H1 (cell line): Measurements from ENCODE around the gene PRKCD. TPM values are rescaled to one million over a fixed set of nuclear protein-coding genes. Genes with fewer than 3 reads are reported as not detected.

Experiments
- CTCF ChIA-PET: fragments of 300-600 bp; sonication (Branson Sonifier 250); formaldehyde crosslinking; loops from one replicate; lab custom pipeline; 2021; ENCODE audit not compliant: partially characterized antibody; lab: Charles Lee
- POLR2A ChIA-PET: fragments of 300-600 bp; sonication (Branson Sonifier 250); formaldehyde crosslinking; loops from one replicate; lab custom pipeline; 2021; ENCODE audit warnings: inconsistent platforms; ENCODE audit not compliant: partially characterized antibody; lab: Charles Lee
- DNase-seq, 2 experiments: peaks; one replicate each; pipeline versions ENCODE4 v3.0.0 to v3.0.0-alpha.2; 2010 to 2022; ENCODE audit warnings: low spot score in 2 of 2, low read depth in 1 of 2, mixed read lengths in 1 of 2
- FAIRE-seq: peaks from 2 replicates; lab custom pipeline; 2011; peaks lifted over from hg19 to GRCh38; lab: Jason Lieb, UNC
- H2AFZ ChIP-seq: 2 replicates; pipeline ENCODE4 v1.8.1; 2012; ENCODE audit warnings: low read length, inconsistent platforms
- H2AK5ac ChIP-seq: 2 replicates; pipeline ENCODE4 v1.6.1; 2013; ENCODE audit warnings: low read depth, low read length
- H2BK120ac ChIP-seq: replicated peaks from 2 replicates; pipeline ENCODE3; 2013; ENCODE audit warnings: low read depth, low read length, inconsistent platforms
- H2BK12ac ChIP-seq: 2 replicates; pipeline ENCODE4 v1.6.1; 2013; ENCODE audit warnings: low read depth, low read length
- H2BK15ac ChIP-seq: 2 replicates; pipeline ENCODE4 v1.6.1; 2013; ENCODE audit warnings: low read length
- H2BK20ac ChIP-seq: 2 replicates; pipeline ENCODE4 v1.6.1; 2013; ENCODE audit warnings: low read length
- H2BK5ac ChIP-seq: 2 replicates; pipeline ENCODE4 v1.6.1; 2013; ENCODE audit warnings: low read depth, low read length
- H3K14ac ChIP-seq: 2 replicates; pipeline ENCODE4 v1.6.1; 2013; ENCODE audit warnings: inconsistent platforms; ENCODE audit not compliant: insufficient read length
- H3K18ac ChIP-seq: 2 replicates; pipeline ENCODE4 v1.6.1; 2013; ENCODE audit warnings: low read length; ENCODE audit errors: extremely low read depth
- H3K23ac ChIP-seq: 2 replicates; pipeline ENCODE4 v1.6.1; 2013; ENCODE audit warnings: inconsistent platforms; ENCODE audit not compliant: insufficient read length
- H3K23me2 ChIP-seq: 2 replicates; pipeline ENCODE4 v1.6.1; 2013; ENCODE audit warnings: low read depth, low read length
- H3K27ac ChIP-seq: 2 replicates; pipeline ENCODE4 v1.6.1; 2011; ENCODE audit warnings: low read depth, low read length, inconsistent platforms
- H3K27me3 ChIP-seq, 4 experiments: replicated peaks in 1 of 4; 1 replicate in 1 of 4; 2 replicates in 3 of 4; pipeline versions ENCODE4 v1.6.1 to v1.8.1; 2011 to 2013; ENCODE audit warnings: low read length in 3 of 4, mild to moderate bottlenecking in 3 of 4, inconsistent platforms in 2 of 4, mixed read lengths in 2 of 4, moderate library complexity in 1 of 4; ENCODE audit not compliant: control insufficient read depth in 3 of 4, insufficient read depth in 3 of 4; ENCODE audit errors: extremely low read depth in 1 of 4
- H3K36me3 ChIP-seq, 4 experiments: 2 replicates each; pipeline versions ENCODE4 v1.6.1 to v1.8.1; 2011 to 2013; ENCODE audit warnings: mild to moderate bottlenecking in 4 of 4, low read length in 3 of 4, moderate library complexity in 2 of 4, control low read depth in 1 of 4, inconsistent platforms in 1 of 4; ENCODE audit not compliant: insufficient read depth in 4 of 4, control insufficient read depth in 2 of 4
- H3K4ac ChIP-seq: replicated peaks from 2 replicates; pipeline ENCODE3; 2013; ENCODE audit warnings: low read length, low read depth, mixed read lengths, inconsistent platforms; ENCODE audit not compliant: insufficient read length
- H3K4me1 ChIP-seq, 4 experiments: replicated peaks in 1 of 4; 1 replicate in 1 of 4; 2 replicates in 3 of 4; pipeline versions ENCODE4 v1.6.1 to v1.8.1; 2011 to 2013; ENCODE audit warnings: low read length in 3 of 4, inconsistent platforms in 2 of 4, mixed read lengths in 1 of 4; ENCODE audit not compliant: insufficient read depth in 4 of 4, control insufficient read depth in 3 of 4
- H3K4me2 ChIP-seq, 2 experiments: 2 replicates each; pipeline versions ENCODE4 v1.6.1 to v1.8.1; 2011 to 2013; ENCODE audit warnings: low read depth in 2 of 2, low read length in 2 of 2, control low read depth in 1 of 2, inconsistent platforms in 1 of 2, mild to moderate bottlenecking in 1 of 2; ENCODE audit not compliant: insufficient read depth in 1 of 2
- H3K4me3 ChIP-seq, 4 experiments: fragments of 200-600, 300-600 bp in 1 of 4; sonication (generic), shearing (Covaris generic), sonication (Bioruptor Twin) in 1 of 4; 2 replicates each; pipeline versions ENCODE4 v1.5.1 to v1.8.1; 2011 to 2016; ENCODE audit warnings: low read length in 4 of 4, low read depth in 3 of 4, control low read depth in 2 of 4, inconsistent platforms in 2 of 4, mild to moderate bottlenecking in 2 of 4, mixed read lengths in 1 of 4, moderate library complexity in 1 of 4; ENCODE audit not compliant: insufficient read depth in 2 of 4; ENCODE audit errors: extremely low read depth in 1 of 4
- H3K56ac ChIP-seq: replicated peaks from 2 replicates; pipeline ENCODE3; 2013; ENCODE audit warnings: low read depth, mild to moderate bottlenecking, mixed read lengths, low read length, inconsistent platforms; ENCODE audit not compliant: insufficient read length
- H3K79me1 ChIP-seq: 2 replicates; pipeline ENCODE4 v1.6.1; 2013; ENCODE audit warnings: low read depth, low read length, control low read depth
- H3K79me2 ChIP-seq, 2 experiments: 2 replicates each; pipeline versions ENCODE4 v1.6.1 to v1.8.1; 2012 to 2013; ENCODE audit warnings: low read length in 2 of 2, mild to moderate bottlenecking in 2 of 2, inconsistent platforms in 1 of 2; ENCODE audit not compliant: insufficient read depth in 2 of 2, control insufficient read depth in 1 of 2
- H3K9ac ChIP-seq, 4 experiments: replicated peaks in 1 of 4; 1 replicate in 1 of 4; 2 replicates in 3 of 4; pipeline versions ENCODE4 v1.6.1 to v1.8.1; 2011 to 2013; ENCODE audit warnings: low read depth in 3 of 4, low read length in 3 of 4, control low read depth in 2 of 4, mild to moderate bottlenecking in 2 of 4, moderate library complexity in 2 of 4, inconsistent platforms in 1 of 4; ENCODE audit errors: extremely low read depth in 1 of 4
- H3K9me3 ChIP-seq, 2 experiments: 2 replicates each; pipeline versions ENCODE4 v1.6.1 to v1.8.1; 2012 to 2013; ENCODE audit warnings: mild to moderate bottlenecking in 2 of 2, moderate library complexity in 2 of 2, control low read depth in 1 of 2, inconsistent platforms in 1 of 2, low read depth in 1 of 2, low read length in 1 of 2, mixed read lengths in 1 of 2; ENCODE audit not compliant: insufficient read depth in 2 of 2
- H4K20me1 ChIP-seq, 2 experiments: replicated peaks in 1 of 2; 2 replicates each; pipeline versions ENCODE3 to v1.8.1; 2011 to 2013; ENCODE audit warnings: inconsistent platforms in 2 of 2, low read length in 2 of 2, mild to moderate bottlenecking in 1 of 2; ENCODE audit not compliant: insufficient read depth in 2 of 2, control insufficient read depth in 1 of 2
- H4K5ac ChIP-seq: 2 replicates; pipeline ENCODE4 v1.6.1; 2013; ENCODE audit warnings: low read length, low read depth, mixed read lengths, inconsistent platforms; ENCODE audit not compliant: insufficient read length
- H4K8ac ChIP-seq: 2 replicates; pipeline ENCODE4 v1.8.0; 2013; ENCODE audit warnings: mild to moderate bottlenecking, moderate library complexity, low read length, inconsistent platforms; ENCODE audit not compliant: insufficient read depth; ENCODE audit errors: extremely low read depth
- H4K91ac ChIP-seq: replicated peaks from 2 replicates; pipeline ENCODE3; 2013; ENCODE audit warnings: low read length, mixed read lengths, inconsistent platforms; ENCODE audit not compliant: insufficient read length
- CBX8 ChIP-seq: fragments of 300-800, 300-1000 bp; sonication (generic); IDR thresholded peaks from 2 replicates; pipeline ENCODE4 v1.7.1; 2016; ENCODE audit warnings: low read depth, low read length, borderline replicate concordance
- EP300 ChIP-seq, 2 experiments: IDR thresholded peaks; 1 replicate in 1 of 2; 2 replicates in 1 of 2; pipeline ENCODE4 v1.6.1; 2011 to 2012; ENCODE audit warnings: low read depth in 2 of 2, low read length in 2 of 2, mild to moderate bottlenecking in 2 of 2, borderline replicate concordance in 1 of 2, inconsistent platforms in 1 of 2, moderate library complexity in 1 of 2
- HDAC2 ChIP-seq, 2 experiments: fragments of 300-600 bp in 1 of 2; sonication (generic) in 1 of 2; IDR thresholded peaks; 2 replicates each; pipeline ENCODE4 v1.6.1; 2011 to 2012; ENCODE audit warnings: low read depth in 2 of 2, low read length in 2 of 2, mild to moderate bottlenecking in 2 of 2, moderate library complexity in 2 of 2, borderline replicate concordance in 1 of 2, inconsistent platforms in 1 of 2
- HDAC6 ChIP-seq: IDR thresholded peaks from one replicate; pipeline ENCODE4 v1.7.1; 2012; ENCODE audit warnings: low read depth, mild to moderate bottlenecking, inconsistent platforms, low read length, moderate library complexity
- SIX5 ChIP-seq: IDR thresholded peaks from 2 replicates; pipeline ENCODE4 v1.6.1; 2011; ENCODE audit warnings: mild to moderate bottlenecking, low read depth, low read length
- YY1 ChIP-seq: IDR thresholded peaks from 2 replicates; pipeline ENCODE4 v1.6.1; 2011; ENCODE audit warnings: low read depth, mild to moderate bottlenecking, low read length
- ZNF274 ChIP-seq: IDR thresholded peaks from 2 replicates; pipeline ENCODE4 v1.7.0; 2012; ENCODE audit warnings: low read length, borderline replicate concordance; ENCODE audit errors: extremely low read depth
- WGBS, 2 experiments: shearing (Covaris generic) in 1 of 2; methylation state at CpG; one replicate each; pipeline versions ENCODE4 v1.1.6 to v1.1.7; 2013 to 2015; ENCODE audit warnings: low lambda C conversion rate in 2 of 2, mixed read lengths in 2 of 2, inconsistent platforms in 1 of 2, low coverage in 1 of 2, missing lambda C conversion rate in 1 of 2; ENCODE audit not compliant: insufficient replicate concordance in 2 of 2, insufficient coverage in 1 of 2, insufficient read length in 1 of 2; ENCODE audit errors: extremely low coverage in 1 of 2, missing lambda C conversion rate in 1 of 2; 5-methylcytosine and 5-hydroxymethylcytosine counted together
- polyA plus RNA-seq, 7 experiments: library from polyadenylated mRNA; depleted of rRNA in 3 of 7; stranded (reverse) in 5 of 7; unstranded in 2 of 7; fragments of >200 nt in 5 of 7; fragments of 200-250 nt in 2 of 7; gene quantifications; 1 replicate in 5 of 7; 2 replicates in 1 of 7; 4 replicates in 1 of 7; pipeline versions ENCODE4 v1.2.1 to v1.2.3, GENCODE V29; 2011 to 2013; ENCODE audit warnings: missing spikeins in 2 of 7, mixed read lengths in 2 of 7
- total RNA-seq: library from RNA; stranded (reverse); fragmentation: NEBNext Ultra II Directional; extraction: Animal tissue kit (Norgen Biotek cat#: 25700); gene quantifications from 2 replicates; pipeline ENCODE4 v1.2.1, GENCODE V29; 2021

The PRKCD gene
- total and polyA plus RNA-seq, 2 of the 8 experiments (the other 6 are each of a cell fraction or from before 2014, with no cell fraction given): 22.6 to 23.9 TPM

DNA sequence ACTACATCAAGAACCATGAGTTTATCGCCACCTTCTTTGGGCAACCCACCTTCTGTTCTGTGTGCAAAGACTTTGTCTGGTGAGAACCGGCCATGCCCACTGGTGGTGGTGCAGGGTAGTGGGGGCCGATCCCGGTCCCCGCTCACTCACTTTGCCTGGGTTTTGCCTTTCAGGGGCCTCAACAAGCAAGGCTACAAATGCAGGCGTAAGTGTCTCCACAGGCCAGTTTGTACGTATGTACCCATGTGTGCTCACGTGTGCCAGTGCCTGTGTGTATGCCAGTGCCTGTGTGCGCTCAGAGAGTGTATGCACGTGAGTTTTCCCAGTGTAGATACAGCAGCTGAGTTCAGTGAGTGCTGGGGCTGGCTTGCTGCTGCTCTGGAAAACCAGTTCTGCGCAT is 20.5 kb downstream of the PRKCD start:
- no peak overlapping the region for H4K8ac ChIP-seq
- H4K5ac ChIP-seq: no peak overlapping the region
- H3K36me3 ChIP-seq: peaks cover 0 to 8% (median 2%) of the 10 kb centered on the region in 4 experiments; a peak in 4 of 8 replicates
- H3K79me2 ChIP-seq: no peaks in the 10 kb centered on the region
- no peak overlapping the region for H2BK5ac ChIP-seq
- no peak overlapping the region for H3K4me3 ChIP-seq
- no peak overlapping the region for H2BK120ac ChIP-seq
- POLR2A ChIA-PET: interaction anchor here (1.1 kb wide), 1 partner anchor 9 kb away, joined by 3 read pairs; no protein-coding TSS in a partner anchor
- TF ChIP-seq ZNF274: no peak
- no peak for TF ChIP-seq EP300 (IDR thresholded peaks at IDR 0.05; ENCODE audit: borderline replicate concordance in 1 of 2, low read depth in 2 of 2, low read length in 2 of 2)
- TF ChIP-seq CBX8: no peak
- no peak for TF ChIP-seq HDAC2 (IDR thresholded peaks at IDR 0.05; ENCODE audit: borderline replicate concordance in 1 of 2, low read depth in 2 of 2, low read length in 2 of 2)
- no peak for TF ChIP-seq YY1
- TF ChIP-seq HDAC6: no peak
- TF ChIP-seq SIX5: no peak
- H3K14ac ChIP-seq: no peak overlapping the region
- CTCF ChIA-PET: interaction anchor here (0.6 to 3.3 kb wide), 11 partner anchors 13 to 441 kb away, joined by 3 to 11 read pairs (median 4); no protein-coding TSS in a partner anchor
- WGBS, 2 experiments: 93% methylated on average over 11 of the region's 11 CpGs; no CpG with 5 or more reads in 1 of the 2 experiments
- H2AFZ ChIP-seq: no peak overlapping the region
- H3K9me3 ChIP-seq: no peaks in the 10 kb centered on the region
- H3K18ac ChIP-seq: no peak overlapping the region
- H3K27ac ChIP-seq: no peak overlapping the region
- DNase-seq: no peak
- H3K23me2 ChIP-seq: no peaks in the 10 kb centered on the region
- H3K9ac ChIP-seq: no peak overlapping the region
- no peak overlapping the region for H3K4me2 ChIP-seq
- H3K27me3 ChIP-seq: no peaks in the 10 kb centered on the region
- H3K23ac ChIP-seq: no peak overlapping the region
- no peaks in the 10 kb centered on the region; a peak in 1 of 7 replicates for H3K4me1 ChIP-seq
- no peak overlapping the region for H2BK12ac ChIP-seq
- 0 out of 2 replicates have a peak overlapping the region, but pooled peaks have one; percentile 19 for H2BK15ac ChIP-seq
- H2AK5ac ChIP-seq: no peak overlapping the region
- no peak overlapping the region for H3K4ac ChIP-seq
- peaks cover 0 to 1% of the 10 kb centered on the region in 2 experiments for H4K20me1 ChIP-seq
- no peak overlapping the region for H2BK20ac ChIP-seq
- FAIRE-seq: no peak
- no peak overlapping the region for H4K91ac ChIP-seq
- no peak overlapping the region for H3K56ac ChIP-seq
- H3K79me1 ChIP-seq: no peaks in the 10 kb centered on the region
